ENCODE data around the gene ZMAT5.

ZMAT5 gene

GRCh38 chr22:29707471-29707870 lies 59.3 kb downstream of the ZMAT5 start:
- DNase-seq (ENCODE audit: low read depth in 2 of 2): no peak

GRCh38 chr22:29707010-29707409 lies 59.8 kb downstream of the ZMAT5 start:
- DNase-seq (ENCODE audit: low read depth in 2 of 2): no peak

- no peak for DNase-seq (ENCODE audit: low read depth in 2 of 2)
These were observed 60.3 kb downstream of the ZMAT5 start for GRCh38 chr22:29706486-29706885.

GRCh38 chr22:29705651-29706050 lies 61.2 kb downstream of the ZMAT5 start:
- DNase-seq (ENCODE audit: low read depth in 2 of 2): no peak

- DNase-seq (ENCODE audit: low read depth in 2 of 2): no peak
These were observed 62.1 kb downstream of the ZMAT5 start for GRCh38 chr22:29704528-29705285.

- DNase-seq (ENCODE audit: low read depth in 2 of 2): no peak
These were observed 63.1 kb downstream of the ZMAT5 start for GRCh38 chr22:29703569-29704195.

GRCh38 chr22:29702931-29703501 lies 63.8 kb downstream of the ZMAT5 start:
- DNase-seq (ENCODE audit: low read depth in 2 of 2): no peak

- no peak for DNase-seq (ENCODE audit: low read depth in 2 of 2)
These were observed 64.5 kb downstream of the ZMAT5 start for GRCh38 chr22:29702000-29702930.

GRCh38 chr22:29701155-29701999 lies 65.4 kb downstream of the ZMAT5 start:
- no peak for DNase-seq (ENCODE audit: low read depth in 2 of 2)

- DNase-seq (ENCODE audit: low read depth in 2 of 2): no peak
These were observed 66.0 kb downstream of the ZMAT5 start for GRCh38 chr22:29700900-29701154.

- no peak for DNase-seq (ENCODE audit: low read depth in 2 of 2)
These were observed 66.5 kb downstream of the ZMAT5 start for GRCh38 chr22:29700206-29700899.

GRCh38 chr22:29697853-29698598 lies 68.8 kb downstream of the ZMAT5 start:
- DNase-seq (ENCODE audit: low read depth in 2 of 2): no peak

GRCh38 chr22:29695129-29695926 lies 71.5 kb downstream of the ZMAT5 start:
- no peak for DNase-seq (ENCODE audit: low read depth in 2 of 2)

GRCh38 chr22:29693671-29694070 lies 73.1 kb downstream of the ZMAT5 start:
- no peak for DNase-seq (ENCODE audit: low read depth in 2 of 2)

GRCh38 chr22:29693161-29693560 lies 73.6 kb downstream of the ZMAT5 start:
- no peak for DNase-seq (ENCODE audit: low read depth in 2 of 2)

GRCh38 chr22:29692327-29692640 lies 74.5 kb downstream of the ZMAT5 start:
- no peak for DNase-seq (ENCODE audit: low read depth in 2 of 2)

- DNase-seq (ENCODE audit: low read depth in 2 of 2): no peak
These were observed 75.0 kb downstream of the ZMAT5 start for GRCh38 chr22:29691636-29692326.

- no peak for DNase-seq (ENCODE audit: low read depth in 2 of 2)
These were observed 76.3 kb downstream of the ZMAT5 start for GRCh38 chr22:29690476-29690875.

GRCh38 chr22:29689880-29690213 lies 77.0 kb downstream of the ZMAT5 start:
- DNase-seq (ENCODE audit: low read depth in 2 of 2): no peak

Data from stimulated activated CD8-positive, alpha-beta memory T cell treated with anti-CD3 and anti-CD28 coated beads, Interleukin-2, amount 100 ng/mL, for 1 hour (primary cell).